HG02981 (cell line): ENCODE results near the gene MYH16.
"Not testable (repeated sequence)": the region's sequence is repeated elsewhere in the genome, so short reads cannot be mapped to it uniquely, and the experiment has no call there.

Experiments used
- ATAC-seq: cut with Tn5 transposase; IDR thresholded peaks from one replicate; pipeline ENCODE4 v1.9.1; 2021; ENCODE audit warnings: mild to moderate bottlenecking, moderate library complexity; ENCODE audit not compliant: unreplicated experiment

Gene MYH16

DNA sequence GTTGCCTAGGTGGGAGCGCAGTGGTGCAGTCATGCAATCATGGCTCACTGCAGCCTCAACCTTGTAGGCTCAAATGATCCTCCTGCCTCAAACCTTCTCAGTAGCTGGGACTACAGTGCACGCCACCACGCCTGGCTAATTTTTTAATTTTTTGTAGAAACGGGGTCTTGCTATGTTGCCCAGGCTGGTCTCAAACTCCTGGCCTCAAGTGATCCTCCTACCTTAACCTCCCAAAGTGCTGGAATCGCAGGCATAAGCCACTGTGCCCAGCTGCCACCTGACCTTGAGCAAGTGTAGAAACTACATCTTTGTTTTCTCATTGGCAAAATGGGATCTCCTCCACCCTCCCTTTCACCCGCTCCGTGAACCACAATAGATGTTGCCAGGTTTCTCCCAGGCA lies 15.0 kb upstream of the MYH16 start:
- no peak for ATAC-seq

DNA sequence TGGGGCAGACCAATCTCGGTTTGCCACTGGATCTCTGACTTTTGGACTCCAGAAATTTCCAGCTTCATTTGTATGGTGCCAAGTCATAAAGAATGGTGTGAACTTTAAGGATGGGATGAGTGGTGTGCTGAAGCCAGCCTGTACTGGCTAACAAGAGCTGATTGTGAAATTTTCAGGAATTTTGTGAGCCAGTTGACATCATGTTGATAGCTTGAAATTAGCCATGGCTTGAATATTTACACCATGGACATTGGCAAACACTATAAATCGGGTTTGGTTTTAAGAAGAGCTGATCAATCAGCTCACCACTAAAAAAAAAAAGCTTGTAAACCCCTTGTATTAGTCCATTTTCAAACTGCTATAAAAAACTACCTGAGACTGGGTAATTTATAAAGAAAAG lies 14.1 kb upstream of the MYH16 start:
- no peak for ATAC-seq

DNA sequence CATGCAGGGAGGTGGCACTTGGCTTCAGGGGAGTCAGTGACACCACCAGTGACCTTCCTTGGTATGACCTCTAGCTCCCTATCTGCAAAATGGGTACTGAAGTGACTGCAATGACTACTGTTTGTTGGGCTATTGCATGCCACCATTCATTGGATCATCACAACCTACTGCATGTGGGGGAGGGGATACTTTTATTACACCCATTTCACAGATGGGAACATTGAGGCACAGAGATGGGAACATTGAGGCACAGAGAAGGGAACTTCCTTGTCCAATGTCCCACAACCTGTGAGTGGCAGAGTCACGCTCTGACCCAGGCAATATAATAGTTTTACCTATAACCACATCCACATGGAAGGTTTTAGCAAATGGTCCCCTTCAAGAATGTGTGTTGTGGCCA lies 12.2 kb upstream of the MYH16 start:
- ATAC-seq, result no peak

DNA sequence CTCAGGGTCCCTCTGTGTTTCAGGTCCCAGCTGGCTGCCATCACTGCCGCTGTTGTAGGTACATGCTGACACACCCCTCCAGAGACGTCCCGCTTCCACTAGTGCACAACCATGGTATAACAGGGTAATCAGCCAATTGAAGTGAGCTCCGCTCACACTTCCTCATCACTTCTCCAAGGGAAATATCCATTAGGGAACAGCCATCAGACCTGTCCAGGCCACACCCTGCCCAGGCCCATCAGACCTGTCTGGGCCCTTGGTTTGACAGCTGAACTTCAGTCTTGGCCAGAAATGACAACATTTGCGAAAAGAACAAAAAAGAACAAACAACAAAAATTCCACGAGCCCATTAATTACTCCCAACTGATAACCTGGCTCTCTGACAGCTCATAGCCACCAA lies 11.0 kb upstream of the MYH16 start:
- ATAC-seq, result no peak

DNA sequence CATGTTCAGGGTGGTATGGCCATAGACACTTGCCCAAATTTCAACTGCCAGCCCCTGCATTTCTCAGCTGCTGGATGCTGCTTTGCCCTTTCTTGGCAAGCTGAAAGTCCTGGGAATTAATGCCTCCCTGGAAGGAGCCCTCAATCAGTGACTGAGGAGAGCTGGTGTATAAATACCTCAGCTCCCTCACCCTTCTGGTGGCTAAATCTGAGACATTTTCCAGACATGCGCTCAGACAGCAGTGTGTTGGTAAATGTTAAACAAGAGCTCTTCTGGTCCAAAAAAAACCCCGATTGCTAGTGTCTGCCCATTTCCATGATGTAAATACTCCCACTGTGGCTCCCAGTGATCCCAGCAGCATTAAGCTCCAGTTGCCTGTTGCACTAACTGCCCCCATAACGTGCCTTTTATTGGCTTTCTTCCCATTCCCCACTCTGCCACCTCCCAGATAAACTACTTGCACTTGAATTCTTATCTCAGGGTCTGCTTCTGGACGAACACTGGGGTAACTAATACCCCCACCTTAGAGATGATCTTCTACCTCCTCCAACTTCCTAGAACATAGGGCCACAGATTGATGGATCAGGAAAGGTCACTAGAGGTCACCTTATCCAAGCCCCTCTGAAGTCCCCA lies 6.7 kb upstream of the MYH16 start:
- no peak for ATAC-seq

DNA sequence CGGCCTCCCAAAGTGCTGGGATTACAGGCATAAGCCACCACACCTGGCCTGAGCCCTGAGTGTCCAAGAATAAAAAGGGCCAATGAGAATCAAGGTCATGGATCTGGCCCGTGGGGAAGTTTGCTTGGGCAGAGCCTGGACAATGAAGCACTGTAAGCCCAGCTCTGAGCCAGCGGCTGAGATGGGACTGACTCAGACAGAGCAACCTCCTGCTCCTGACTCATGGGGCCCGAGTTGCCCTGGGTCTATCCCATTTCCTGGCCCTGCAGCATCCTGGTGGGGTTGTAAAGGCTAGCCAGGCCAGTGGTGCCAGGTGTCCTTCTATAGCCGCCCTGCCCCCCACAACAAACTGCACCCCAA lies 5.2 kb upstream of the MYH16 start:
- no peak for ATAC-seq

DNA sequence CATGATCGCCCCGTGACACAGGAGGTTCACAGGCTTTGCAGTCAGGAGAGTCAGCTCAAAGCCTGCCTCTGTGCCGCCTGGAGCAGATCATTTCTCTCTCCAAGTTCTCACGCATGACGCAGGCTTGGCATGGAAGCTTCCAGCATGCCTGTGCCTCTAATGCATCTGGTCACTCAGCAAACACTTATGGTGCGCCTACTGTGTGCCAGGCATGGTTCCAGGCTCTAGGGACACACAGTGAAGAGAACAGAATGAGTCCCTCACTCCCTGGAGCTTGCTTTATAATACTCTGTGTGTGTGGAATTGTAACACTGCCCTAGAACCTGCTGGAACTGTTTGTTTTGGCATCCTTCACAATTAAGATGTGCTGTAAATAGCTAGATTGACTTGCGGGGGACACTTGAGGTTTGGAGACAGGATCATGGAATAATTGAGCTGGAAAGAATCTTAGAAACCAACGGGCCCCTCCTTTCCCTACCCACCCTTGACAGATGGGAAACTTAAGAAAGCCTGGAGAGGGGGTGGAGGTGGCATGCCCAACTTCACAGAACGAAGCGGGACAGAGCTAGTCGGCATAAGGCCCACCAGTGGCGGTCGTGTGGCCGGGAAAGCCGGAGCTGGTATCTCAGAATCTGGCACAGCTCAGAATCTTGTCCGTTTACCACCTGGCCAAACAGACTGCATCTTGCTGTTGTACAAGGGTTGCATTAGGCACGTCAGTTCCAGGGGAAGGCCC lies 4.6 kb upstream of the MYH16 start:
- no peak for ATAC-seq

DNA sequence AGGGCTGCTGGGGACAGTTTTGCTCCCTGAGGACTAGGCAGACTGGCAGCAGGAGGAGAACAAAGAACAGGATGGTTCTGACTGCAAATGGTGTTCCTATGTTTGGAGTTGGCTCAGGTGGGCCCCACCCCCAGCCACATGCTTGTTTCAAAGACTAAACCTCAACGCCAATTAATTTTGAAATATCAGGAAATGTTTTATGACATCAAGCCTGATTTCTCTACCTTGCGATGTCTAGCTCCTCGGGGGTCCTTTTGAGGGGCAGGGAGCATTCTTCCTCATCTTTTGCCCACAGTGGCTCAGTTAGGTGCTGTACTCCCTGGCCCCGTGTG lies 4.1 kb upstream of the MYH16 start:
- ATAC-seq, result no peak

DNA sequence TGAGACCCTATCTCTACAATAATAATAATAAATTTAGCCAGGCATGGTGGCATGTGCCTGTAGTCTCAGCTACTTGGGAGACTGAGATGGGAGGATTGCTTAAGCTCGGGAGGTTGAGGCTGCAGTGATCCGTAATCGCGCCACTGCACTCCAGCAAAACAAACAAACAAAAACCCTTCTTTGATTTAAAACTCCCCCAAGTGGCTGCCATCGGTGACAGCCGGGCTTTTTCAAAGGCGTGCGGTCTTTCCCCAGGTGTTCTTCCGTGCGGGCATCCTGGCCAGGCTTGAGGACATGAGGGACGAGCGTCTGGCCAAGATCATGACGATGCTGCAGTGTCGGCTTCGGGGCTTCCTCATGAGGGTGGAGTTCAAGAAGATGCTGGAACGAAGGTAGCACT lies 1.9 kb upstream of the MYH16 start:
- ATAC-seq, result no peak

DNA sequence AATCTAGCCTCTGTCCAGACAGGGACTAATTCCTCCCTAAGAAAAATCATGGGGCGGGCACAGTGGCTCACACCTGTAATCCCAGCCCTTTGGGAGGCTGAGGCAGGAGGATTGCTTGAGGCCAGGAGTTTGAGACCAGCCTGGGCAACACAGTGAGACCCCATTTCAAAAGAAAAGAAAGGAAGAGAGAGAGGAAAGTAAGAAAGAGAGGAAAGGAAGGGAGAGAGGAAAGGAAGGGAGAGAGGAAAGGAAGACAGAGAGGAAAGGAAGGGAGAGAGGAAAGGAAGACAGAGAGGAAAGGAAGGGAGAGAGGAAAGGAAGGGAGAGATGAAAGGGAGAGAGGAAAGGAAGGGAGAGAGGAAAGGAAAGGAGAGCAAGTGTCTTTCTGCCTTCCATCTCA lies 922 bp downstream of the MYH16 start:
- ATAC-seq, result not testable (repeated sequence)

DNA sequence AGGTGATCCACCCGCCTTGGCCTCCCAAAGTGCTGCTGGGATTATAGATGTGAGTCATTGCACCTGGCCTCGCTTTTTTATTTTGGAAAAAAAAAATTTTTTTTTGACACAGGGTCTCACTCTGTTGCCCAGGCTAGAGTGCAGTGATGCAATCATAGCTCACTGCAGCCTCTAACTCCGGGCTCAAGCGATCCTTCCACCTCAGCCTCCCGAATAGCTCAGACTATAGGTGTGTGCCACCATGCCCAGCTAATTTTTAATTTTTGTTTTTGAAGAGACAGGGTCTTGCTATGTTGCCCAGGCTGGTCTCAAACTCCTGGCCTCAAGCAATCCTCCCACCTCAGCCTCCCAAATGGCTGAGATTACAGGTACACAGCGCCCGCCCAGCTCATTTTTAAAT lies 2.3 kb downstream of the MYH16 start:
- ATAC-seq, result not testable (repeated sequence)

DNA sequence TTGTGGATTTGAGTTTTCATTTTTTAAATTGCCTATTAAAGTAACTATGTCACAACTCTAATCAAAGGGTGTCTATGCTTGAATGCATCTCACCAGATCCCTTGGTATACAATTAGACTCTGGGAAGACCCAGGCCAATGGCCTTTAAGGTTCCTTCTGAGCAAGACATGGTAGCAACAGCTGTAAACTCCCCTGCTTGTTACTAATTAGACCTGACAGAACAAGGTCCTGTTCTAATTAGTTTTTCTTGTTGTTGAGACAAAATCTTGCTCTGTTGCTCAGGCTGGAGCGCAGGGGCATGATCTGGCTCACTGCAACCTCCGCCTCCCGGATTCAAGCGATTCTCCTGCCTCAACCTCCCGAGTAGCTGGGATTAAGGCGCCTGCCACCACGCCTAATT lies 2.9 kb downstream of the MYH16 start:
- no peak for ATAC-seq

DNA sequence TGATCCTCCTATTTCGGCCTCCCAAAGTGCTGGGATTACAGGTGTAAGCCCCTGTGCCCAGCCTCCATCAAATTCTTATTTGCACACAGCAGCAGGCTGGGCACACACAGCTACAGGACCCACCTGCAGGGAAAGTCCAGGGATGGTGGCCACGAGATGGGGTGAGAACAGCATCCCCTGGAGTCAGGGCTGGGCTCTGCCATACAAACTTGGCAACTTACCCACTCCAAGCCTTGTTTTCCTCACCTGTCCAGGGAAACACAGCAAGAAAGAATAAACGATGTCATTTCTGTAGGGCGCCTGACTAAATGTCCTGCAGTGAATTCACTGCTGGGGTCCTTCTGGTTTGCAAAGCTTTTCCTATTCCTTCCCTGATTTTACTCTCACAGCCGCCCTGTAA lies 5.5 kb downstream of the MYH16 start:
- no peak for ATAC-seq

DNA sequence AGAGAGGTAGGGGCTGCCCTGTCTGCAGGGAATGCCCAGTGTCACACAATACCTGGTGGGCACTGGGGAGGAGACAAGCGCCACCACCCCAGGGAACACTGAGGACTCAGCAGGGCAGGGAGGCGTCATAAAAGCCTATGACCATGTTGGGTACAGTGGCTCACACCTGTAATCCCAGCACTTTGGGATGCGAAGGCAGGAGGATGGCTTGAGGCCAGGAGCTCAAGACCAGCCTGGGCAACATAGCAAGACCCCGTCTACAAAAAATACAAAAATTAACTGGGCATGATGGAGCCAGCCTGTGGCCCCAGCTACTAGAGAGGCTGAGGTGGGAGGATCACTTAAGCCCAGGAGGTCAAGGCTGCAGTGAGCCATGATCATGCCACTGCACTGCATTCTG lies 11.5 kb downstream of the MYH16 start:
- ATAC-seq, result not testable (repeated sequence)

DNA sequence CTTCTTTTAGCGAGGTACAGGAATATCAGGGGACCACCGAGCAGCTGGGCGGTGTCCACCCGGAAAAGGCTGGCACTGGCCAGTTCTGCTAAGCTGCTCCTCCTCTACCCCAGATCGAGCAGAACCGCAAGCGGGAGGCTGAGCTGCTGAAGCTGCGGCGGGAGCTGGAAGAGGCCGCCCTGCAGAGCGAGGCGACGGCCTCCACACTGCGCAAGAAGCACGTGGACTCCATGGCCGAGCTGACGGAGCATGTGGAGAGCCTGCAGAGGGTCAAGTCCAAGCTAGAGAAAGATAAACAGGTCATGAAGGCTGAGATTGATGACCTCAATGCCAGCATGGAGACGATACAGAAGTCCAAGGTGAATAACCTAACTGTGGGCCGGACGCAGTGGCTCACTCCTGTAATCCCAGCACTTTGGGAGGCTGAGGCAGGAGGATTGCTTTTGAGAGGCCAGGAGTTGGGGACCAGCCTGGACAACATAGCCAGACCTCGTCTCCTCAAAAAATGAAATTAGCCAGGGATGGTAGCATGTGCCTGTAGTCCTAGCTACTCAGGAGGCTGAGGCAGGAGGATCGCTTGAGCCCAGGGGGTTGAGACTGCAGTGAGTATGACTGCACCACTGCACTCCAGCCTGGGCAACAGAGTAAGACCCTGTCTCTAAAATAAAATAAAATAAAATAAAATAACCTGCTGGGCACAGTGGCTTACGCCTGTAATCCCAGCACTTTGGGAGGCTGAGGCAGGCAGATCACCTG lies 15.3 kb downstream of the MYH16 start:
- ATAC-seq, result no peak

DNA sequence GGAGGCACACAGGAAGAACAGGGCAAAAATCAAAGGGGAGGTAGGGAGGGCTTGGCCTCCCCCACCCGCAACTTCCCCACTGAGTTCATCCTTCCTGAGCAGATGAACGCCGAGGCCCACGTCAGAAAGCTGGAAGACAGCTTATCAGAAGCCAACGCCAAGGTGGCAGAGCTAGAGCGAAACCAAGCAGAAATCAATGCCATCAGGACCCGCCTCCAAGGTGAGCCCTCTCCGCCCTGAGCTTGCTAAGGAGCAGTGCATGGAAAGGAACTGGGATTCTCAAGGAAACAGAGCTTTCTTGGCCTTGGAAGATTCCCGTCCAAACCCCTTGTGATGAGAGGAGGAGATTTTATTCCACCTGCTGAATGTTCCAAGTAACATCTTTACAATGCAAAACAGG lies 16.5 kb downstream of the MYH16 start:
- no peak for ATAC-seq

DNA sequence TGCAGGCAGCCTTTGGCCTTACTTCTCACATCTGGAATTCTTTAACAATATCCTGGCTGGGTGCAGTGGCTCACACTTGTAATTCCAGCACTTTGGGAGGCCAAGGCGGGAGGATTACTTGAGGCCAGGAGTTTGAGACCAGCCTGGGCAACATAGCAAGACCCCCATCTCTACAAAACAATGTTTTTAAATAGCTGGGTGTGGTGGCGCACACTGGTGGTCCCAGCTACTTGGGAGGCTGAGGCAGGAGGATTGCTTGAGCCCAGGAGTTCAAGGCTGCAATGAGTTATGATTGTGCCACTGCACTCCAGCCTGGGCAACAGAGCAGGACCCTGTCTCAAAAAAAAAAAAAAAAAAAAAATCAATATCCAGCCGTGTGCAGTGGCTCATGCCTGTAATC lies 17.5 kb downstream of the MYH16 start:
- ATAC-seq, result not testable (repeated sequence)

DNA sequence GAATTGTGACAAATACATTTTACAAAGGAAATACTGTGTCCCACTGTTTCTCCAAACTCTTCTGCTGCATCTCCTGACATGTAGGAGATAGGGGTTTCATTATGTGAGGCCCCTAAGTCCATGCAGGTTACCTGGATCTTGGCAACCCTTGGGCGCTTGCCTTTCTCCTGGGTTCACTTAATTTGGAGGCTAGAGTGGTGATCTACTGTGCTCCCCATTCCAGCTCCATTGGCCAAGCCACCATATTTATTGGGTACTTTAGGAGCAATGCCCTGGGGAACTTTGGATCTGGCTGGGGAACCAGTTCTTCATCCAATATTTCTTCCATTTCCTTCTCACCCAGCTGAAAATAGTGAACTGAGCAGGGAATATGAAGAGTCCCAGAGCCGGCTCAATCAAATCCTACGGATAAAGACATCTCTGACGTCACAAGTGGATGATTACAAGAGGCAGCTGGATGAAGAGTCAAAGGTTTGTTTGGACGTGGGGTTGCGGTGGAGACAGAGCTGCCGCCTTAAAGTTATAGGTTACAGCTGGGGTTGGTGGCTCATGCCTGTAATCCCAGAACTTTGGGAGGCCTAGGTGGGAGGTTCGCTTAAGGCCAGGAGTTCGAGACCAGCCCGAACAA lies 18.5 kb downstream of the MYH16 start:
- no peak for ATAC-seq

DNA sequence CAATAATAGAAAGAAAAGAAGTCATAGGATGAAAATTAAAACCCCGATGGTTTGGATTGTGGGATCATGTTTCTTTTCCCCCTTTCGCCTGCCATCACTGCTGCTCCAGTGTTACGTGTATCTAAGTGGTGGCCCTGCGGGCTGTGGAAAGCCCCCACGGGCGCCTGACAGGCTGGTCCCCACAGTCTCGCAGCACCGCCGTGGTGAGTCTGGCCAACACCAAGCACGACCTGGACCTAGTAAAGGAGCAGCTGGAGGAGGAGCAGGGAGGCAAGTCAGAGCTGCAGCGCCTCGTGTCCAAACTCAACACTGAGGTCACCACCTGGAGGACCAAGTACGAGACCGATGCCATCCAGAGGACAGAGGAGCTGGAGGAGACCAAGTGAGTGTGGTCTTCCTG lies 19.5 kb downstream of the MYH16 start:
- ATAC-seq, result no peak

DNA sequence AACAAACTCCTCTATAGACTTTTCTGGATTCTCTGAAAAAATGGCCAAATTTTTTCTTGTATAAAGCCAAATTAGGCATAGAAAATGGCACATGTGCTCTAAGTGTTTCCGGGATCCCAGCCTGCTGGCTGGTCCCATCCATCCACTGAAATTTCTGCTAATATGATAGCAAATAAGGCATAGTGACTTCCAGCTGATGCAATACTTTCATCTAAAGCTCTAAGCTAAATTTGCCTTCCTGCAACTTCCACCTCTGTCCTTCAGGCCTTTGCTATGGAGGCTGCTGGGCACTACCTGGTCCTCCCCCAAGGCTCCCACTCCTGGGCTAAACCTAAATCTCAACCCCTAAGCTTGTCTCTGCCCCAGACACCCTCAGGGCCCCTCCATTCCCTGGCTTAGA lies 20.5 kb downstream of the MYH16 start:
- ATAC-seq, result no peak

DNA sequence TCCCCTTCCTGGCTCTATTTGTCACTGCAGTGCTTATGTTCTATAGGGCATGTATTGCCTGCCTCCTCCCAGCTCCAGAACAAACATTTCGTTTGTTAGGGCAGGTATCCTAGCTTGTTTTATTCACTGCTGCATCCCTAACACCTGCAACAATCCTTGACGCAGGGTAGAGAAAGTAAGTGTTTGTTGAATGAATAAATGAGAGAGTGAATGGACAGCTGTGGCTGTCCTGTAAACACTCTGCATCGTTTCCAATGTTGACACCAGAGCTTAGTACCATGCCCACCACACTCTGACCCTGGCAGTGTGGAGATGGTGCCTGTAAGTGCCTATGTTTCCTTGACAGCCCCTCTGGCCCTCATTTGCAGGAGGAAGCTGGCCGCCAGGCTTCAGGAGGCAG lies 21.0 kb downstream of the MYH16 start:
- ATAC-seq, result no peak

DNA sequence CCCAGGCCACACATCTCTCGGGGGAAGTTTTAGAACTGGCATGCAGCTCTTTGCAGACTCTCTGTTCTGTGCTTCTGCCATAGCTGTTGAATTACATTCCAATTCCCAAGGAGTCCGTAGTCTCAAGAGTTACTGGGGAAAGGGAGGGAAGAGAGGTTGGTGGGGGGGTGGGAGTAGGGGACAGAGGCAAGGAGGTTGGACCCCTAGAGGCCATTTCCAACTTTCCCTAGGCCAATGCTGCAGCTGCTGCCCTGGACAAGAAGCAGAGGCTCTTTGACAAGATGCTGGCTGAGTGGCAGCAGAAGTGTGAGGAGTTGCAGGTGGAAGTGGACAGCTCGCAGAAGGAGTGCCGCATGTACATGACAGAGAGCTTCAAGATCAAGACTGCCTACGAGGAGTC lies 23.8 kb downstream of the MYH16 start:
- no peak for ATAC-seq
